COLO668 (cell line): ENCODE data around the gene TRIO.

Source experiments
- DNase-seq: peaks from one replicate; lab custom pipeline; 2025; ENCODE audit not compliant: unreplicated experiment; lab: John Stamatoyannopoulos, UW

TRIO gene

GRCh38 chr5:14122089-14122488 is 21.1 kb upstream of the TRIO start:
- DNase-seq, result no peak

DNA sequence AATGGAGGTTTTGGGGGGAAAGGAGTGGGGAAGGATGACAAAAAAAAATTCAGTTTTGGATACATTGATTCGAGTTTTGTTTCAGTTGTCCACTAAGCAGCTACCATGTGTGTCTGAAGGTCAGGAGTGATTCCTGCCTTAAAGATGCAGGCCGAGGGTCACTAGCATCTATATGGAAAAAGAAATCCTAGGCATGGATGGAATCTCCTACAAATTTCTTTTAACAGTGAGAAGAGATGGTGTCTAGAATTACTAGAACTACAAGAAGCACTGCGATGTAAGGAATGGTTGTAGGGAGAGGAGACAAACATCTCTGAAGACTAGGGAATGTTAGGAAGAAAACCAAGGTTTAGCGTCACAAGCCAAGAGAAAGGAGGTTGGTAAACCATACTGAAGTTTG is 19.6 kb upstream of the TRIO start:
- no peak for DNase-seq

- no peak for DNase-seq
These were observed 19.1 kb upstream of the TRIO start for GRCh38 chr5:14123974-14124482.

DNA sequence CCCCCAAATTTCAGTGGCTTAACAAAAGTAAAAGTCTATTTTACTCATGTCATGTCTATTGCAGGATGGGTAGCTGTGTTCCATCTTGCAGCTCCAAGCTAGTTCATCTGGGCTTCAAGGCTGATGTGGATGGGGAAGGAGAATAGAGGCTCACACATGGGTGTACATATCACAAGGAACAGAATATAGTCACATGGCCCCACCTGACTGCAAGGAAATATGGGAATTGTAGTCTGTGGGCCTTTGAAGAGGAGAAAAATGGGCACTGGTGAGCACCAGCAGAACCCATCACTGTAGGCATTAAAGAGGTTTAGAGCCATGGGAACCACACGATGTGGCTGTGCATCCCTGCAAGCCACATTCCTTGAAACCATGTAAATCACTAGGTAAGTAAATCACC is 17.9 kb upstream of the TRIO start:
- DNase-seq, result no peak

- DNase-seq, result no peak
These were observed 15.6 kb upstream of the TRIO start for GRCh38 chr5:14127587-14127986.

DNA sequence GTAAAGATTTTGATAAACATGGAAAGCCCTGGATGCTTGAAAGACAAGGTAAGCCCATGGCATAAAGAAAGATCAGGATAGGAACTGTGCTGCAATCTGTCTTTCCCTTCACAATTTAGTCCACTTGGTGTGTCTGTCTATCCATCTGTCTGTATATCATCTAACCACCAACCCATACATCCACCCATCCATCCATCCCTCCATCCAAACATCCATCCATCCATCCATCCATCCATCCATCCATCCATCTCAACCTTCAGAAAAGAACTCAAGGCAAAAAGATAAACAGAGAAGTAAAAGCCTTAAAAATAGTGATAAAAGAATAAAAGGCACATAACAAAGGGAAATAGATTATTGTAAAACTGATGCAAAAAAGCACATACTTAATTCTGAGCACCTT is 15.1 kb upstream of the TRIO start:
- no peak for DNase-seq

DNA sequence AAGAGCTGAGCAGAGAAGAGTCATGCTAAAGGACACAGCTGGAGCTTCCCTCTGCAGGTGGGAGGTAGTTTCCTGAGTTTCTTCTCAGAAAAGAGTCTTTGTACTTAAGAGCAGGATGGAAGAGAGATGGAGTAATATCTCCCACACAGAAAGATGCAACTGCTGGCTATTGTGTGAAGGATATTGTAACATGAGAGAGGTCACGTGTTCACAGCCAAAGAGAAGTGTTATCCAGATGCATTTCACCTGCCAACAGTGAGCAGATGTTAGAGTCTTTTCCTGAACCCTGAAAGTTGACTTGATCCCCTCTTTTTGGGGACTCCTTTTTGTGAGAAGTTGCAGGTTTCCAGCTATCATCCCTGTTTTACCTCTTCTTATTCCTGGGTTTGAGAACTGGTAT is 14.0 kb upstream of the TRIO start:
- no peak for DNase-seq

- no peak for DNase-seq
These were observed 11.2 kb upstream of the TRIO start for GRCh38 chr5:14131855-14132503.

DNA sequence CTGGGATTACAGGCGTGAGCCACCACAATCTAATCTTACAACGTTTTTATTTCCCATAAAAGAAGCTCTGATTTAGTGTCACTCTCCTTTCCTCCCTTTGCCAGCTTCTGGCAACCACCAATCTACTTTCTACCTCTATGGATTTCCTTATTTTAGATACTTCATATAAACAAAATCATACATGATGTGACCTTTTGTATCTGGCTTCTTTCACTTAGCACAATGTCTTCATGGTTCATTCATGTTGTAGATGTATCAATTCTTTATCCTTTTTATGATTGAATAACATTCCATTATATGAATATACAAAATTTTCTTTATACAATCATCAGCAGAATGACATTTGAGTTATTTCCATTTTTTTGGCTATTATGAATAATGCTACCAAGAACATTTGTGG is 9.7 kb upstream of the TRIO start:
- no peak for DNase-seq

DNA sequence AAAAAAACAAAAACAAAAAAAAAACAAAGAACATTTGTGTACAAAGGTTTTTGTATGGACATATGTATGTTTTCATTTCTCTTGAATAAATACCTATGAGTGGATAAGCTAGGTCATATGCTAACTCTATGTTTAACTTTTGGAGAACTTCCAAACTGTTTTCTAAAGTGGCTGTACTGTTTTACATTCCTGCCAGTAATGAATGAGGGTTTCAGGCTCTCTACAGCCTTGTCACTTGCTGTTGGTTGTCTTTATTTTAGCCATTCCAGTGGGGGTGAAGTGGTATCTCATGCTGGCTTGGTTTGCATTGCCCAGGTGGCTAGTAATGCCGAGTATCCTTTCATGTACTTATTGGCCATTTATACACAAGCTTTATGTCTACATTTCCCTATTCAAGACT is 9.1 kb upstream of the TRIO start:
- no peak for DNase-seq

DNA sequence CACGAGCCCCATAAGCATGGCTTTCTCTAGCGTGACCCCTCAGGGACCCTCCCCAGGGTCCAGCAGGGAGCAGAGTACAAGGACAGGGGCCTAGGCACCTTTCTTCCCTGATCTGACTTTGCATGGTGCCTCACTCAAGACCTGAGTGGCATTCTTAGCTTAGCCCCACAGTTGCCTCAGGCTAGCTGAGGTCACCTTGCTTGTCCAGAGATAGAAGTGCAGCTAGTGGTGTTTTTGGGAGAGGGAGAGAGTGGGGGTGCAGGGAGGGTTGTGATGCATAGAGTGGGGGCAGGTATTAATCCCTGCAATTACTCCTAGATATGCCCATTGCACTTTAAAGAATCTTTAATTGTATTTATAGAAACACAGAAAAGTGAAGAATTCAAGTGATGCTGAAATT is 8.4 kb upstream of the TRIO start:
- no peak for DNase-seq

GRCh38 chr5:14135621-14136020 is 7.5 kb upstream of the TRIO start:
- no peak for DNase-seq

DNA sequence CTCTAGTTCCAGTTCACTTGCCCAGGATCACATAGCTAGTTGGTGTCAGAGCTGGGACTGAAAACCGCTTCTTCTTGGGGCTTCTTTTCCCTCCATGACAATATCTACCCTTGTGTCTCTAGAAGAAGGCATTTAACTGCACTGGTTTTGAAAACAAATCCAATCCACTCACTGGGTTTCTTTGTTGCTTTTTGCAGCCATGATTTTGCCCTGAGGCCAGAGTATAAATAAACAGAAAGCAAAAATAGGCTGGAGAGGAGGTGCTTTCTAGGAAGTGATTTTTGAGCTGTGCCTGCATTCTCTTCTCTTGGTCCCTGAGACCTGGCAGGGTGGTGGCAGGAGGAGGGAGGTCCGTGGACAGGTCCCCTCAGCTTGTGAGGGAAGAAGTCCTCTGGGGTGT is 6.9 kb upstream of the TRIO start:
- DNase-seq, result no peak

DNA sequence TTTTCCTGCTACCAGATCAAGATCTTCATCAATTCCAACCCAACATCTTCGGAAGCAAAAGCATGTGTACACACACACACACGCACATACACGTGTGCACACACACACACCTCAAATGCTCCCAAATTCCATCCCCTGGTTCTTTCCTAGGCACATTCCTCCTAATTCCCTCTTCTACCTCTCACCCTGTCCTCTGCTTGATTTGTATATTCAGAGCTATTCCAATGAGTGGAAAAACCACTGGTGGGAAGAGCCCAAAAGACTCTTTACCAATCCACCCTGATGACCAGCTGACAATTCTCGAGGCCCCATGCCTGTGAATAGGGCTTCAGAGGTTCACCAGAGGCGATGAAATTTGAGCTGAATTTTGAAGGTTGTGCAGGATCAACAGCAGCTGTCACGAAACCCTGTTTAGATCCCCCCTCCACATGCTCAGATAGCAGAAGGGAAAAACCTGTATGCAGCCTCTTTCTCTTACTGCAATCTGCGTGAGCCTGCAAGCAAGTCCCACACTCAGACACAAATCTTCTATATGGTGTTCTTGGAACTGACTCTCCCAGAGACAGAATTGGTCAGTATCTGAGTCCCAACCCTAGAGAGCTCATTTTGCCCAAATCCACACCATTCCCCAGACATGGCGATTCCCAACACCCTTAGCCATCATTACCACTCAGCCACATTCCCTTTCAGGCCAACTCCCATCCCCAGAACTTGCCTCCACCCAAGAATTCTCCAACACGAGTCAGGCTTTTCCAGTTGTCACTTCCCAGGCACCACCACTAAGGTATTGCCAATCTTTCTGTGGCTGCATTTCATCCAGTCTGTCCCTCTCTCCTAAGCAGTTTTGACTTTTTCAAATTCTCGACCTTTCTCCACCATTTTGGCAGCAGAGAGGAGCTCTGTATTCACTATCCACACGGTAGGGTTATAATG is 4.3 kb upstream of the TRIO start:
- DNase-seq, result no peak

- no peak for DNase-seq
These were observed 1.4 kb upstream of the TRIO start for GRCh38 chr5:14141764-14142163.

DNA sequence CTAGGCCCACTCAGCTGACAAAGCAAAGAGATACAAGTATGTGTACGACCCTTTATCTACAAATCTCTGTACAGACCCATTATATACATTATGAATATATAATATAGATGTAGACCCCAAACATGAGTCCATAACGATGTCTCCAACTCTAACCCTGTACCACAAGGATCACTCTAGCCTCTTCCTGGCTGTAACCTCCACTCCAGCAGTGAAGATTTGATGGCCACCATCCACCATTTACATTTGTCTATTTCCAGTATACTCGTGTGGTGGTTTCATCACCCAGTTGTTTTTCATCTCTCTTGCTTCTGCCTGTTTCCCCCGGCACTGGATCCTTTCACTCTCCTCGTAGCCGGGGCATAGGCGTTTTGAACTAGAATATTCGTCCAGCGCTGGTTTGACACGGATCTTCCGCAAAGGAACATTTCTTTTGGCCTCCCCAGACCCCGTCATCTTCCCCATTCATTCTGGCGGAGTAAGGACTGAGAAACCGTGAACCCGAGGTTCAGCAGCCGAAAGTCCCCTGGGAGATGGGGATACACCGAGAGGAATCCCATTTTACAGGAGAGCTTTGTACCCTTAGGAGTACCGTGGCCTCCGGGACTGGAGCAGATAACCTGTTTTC is 828 bp upstream of the TRIO start:
- DNase-seq, result no peak

- DNase-seq, result no peak
These were observed 351 bp downstream of the TRIO start for GRCh38 chr5:14143546-14143840.

GRCh38 chr5:14143841-14144585 is 871 bp downstream of the TRIO start:
- DNase-seq, result peak; percentile 74

- DNase-seq, result peak; percentile 83
These were observed 1.7 kb downstream of the TRIO start for GRCh38 chr5:14144586-14145434.
